HepG2 (cell line): ENCODE measurements around the gene TUBB. TPM values are rescaled to one million over a fixed set of nuclear protein-coding genes. Genes with fewer than 3 reads are reported as not detected.

Experiments used
- AGO2 ChIP-seq: fragments of 200-400 bp; formaldehyde crosslinking; optimal IDR thresholded peaks from 2 replicates; pipeline ENCODE3; 2017; ENCODE audit warnings: mild to moderate bottlenecking, low read depth, low read length, moderate library complexity
- DBP ChIP-seq: sonication (generic); formaldehyde crosslinking; IDR thresholded peaks from 2 replicates; pipeline ENCODE4 v1.4.0; 2020; ENCODE audit warnings: missing genetic modification reagents; ENCODE audit errors: not compliant biosample characterization
- ELK4 ChIP-seq: sonication (generic); formaldehyde crosslinking; IDR thresholded peaks from 2 replicates; pipeline ENCODE4 v1.9.0; 2021; ENCODE audit warnings: missing genetic modification reagents, borderline replicate concordance
- EP300 ChIP-seq, 3 experiments: sonication (generic) in 1 of 3; formaldehyde crosslinking in 1 of 3; IDR thresholded peaks; 2 replicates each; pipeline versions ENCODE4 v1.5.1 to v1.6.1; 2011 to 2020; ENCODE audit warnings: low read depth in 2 of 3, low read length in 2 of 3, borderline replicate concordance in 1 of 3, improper control_type of control experiment in 1 of 3, mild to moderate bottlenecking in 1 of 3, missing genetic modification reagents in 1 of 3, moderate library complexity in 1 of 3
- FOXA1 ChIP-seq, 2 experiments: fragments of 450-650 bp in 1 of 2; sonication (generic) in 1 of 2; formaldehyde crosslinking in 1 of 2; IDR thresholded peaks; 2 replicates each; pipeline versions ENCODE4 v1.4.0 to v1.6.1; 2016 to 2020; ENCODE audit warnings: missing genetic modification reagents in 1 of 2
- FOXJ3 ChIP-seq: sonication (generic); formaldehyde crosslinking; IDR thresholded peaks from 2 replicates; pipeline ENCODE4 v1.4.0; 2020; ENCODE audit warnings: missing genetic modification reagents, mild to moderate bottlenecking, borderline replicate concordance
- FOXO4 ChIP-seq: sonication (generic); formaldehyde crosslinking; conservative IDR thresholded peaks from 2 replicates; pipeline ENCODE4 v1.8.1; 2023; ENCODE audit warnings: missing genetic modification reagents
- HOXD1 ChIP-seq: sonication (generic); formaldehyde crosslinking; IDR thresholded peaks from 2 replicates; pipeline ENCODE4 v1.5.0; 2020; ENCODE audit warnings: missing genetic modification reagents
- ISX ChIP-seq: sonication (generic); formaldehyde crosslinking; conservative IDR thresholded peaks from 2 replicates; pipeline ENCODE4 v1.5.0; 2020; ENCODE audit warnings: missing genetic modification reagents
- KAT2B ChIP-seq: fragments of 150-350 bp; IDR thresholded peaks from 2 replicates; pipeline ENCODE4 v1.6.1; 2014; ENCODE audit warnings: low read depth, low read length, borderline replicate concordance
- NFKB2 ChIP-seq: sonication (generic); formaldehyde crosslinking; IDR thresholded peaks from 2 replicates; pipeline ENCODE4 v1.4.0; 2020; ENCODE audit warnings: missing genetic modification reagents, borderline replicate concordance
- NR1H2 ChIP-seq: sonication (generic); formaldehyde crosslinking; IDR thresholded peaks from 2 replicates; pipeline ENCODE4 v1.8.1; 2022; ENCODE audit warnings: low read depth, missing genetic modification reagents, borderline replicate concordance
- PHF8 ChIP-seq: sonication (generic); formaldehyde crosslinking; IDR thresholded peaks from 2 replicates; pipeline ENCODE4 v1.5.0; 2020; ENCODE audit warnings: missing genetic modification reagents
- POLR2A ChIP-seq, 2 experiments: IDR thresholded peaks; 2 replicates each; pipeline ENCODE4 v1.6.1; 2011; ENCODE audit warnings: low read depth in 2 of 2, low read length in 2 of 2, mild to moderate bottlenecking in 1 of 2, moderate library complexity in 1 of 2; ENCODE audit not compliant: insufficient read depth in 1 of 2
- RBM22 ChIP-seq: fragments of 200-400 bp; formaldehyde crosslinking; optimal IDR thresholded peaks from 2 replicates; pipeline ENCODE3; 2017; ENCODE audit warnings: mild to moderate bottlenecking, low read length, moderate library complexity
- TBX3 ChIP-seq: fragments of 450-650 bp; IDR thresholded peaks from 2 replicates; pipeline ENCODE4 v1.6.1; 2017; ENCODE audit warnings: antibody characterized with exemption, mild to moderate bottlenecking, inconsistent platforms, borderline replicate concordance
- ZKSCAN5 ChIP-seq: sonication (generic); formaldehyde crosslinking; IDR thresholded peaks from 2 replicates; pipeline ENCODE4 v1.5.1; 2020; ENCODE audit warnings: mild to moderate bottlenecking, missing genetic modification reagents
- ZNF138 ChIP-seq: sonication (generic); formaldehyde crosslinking; IDR thresholded peaks from 2 replicates; pipeline ENCODE4 v1.5.0; 2020; ENCODE audit warnings: mild to moderate bottlenecking, low read depth, missing genetic modification reagents
- ZNF256 ChIP-seq: sonication (generic); formaldehyde crosslinking; conservative IDR thresholded peaks from 2 replicates; pipeline ENCODE4 v1.4.0; 2020; ENCODE audit warnings: missing genetic modification reagents
- ZNF543 ChIP-seq: sonication (generic); formaldehyde crosslinking; IDR thresholded peaks from 2 replicates; pipeline ENCODE4 v1.4.0; 2020; ENCODE audit warnings: mild to moderate bottlenecking, missing genetic modification reagents
- ZNF616 ChIP-seq: sonication (generic); formaldehyde crosslinking; IDR thresholded peaks from 2 replicates; pipeline ENCODE4 v1.5.0; 2020; ENCODE audit warnings: low read depth, mild to moderate bottlenecking, missing genetic modification reagents
- ZNF773 ChIP-seq: sonication (generic); formaldehyde crosslinking; IDR thresholded peaks from 2 replicates; pipeline ENCODE4 v1.4.0; 2020; ENCODE audit warnings: missing genetic modification reagents, borderline replicate concordance
- ZSCAN12 ChIP-seq: sonication (generic); formaldehyde crosslinking; IDR thresholded peaks from 2 replicates; pipeline ENCODE4 v1.9.0; 2021; ENCODE audit warnings: mild to moderate bottlenecking, missing genetic modification reagents
- polyA plus RNA-seq, 8 experiments: library from polyadenylated mRNA; depleted of rRNA in 3 of 8; stranded (reverse) in 7 of 8; unstranded in 1 of 8; fragments of >200 nt; fragmentation: Illumina TruSeq in 4 of 8; extraction: Trizol in 4 of 8; gene quantifications; 2 replicates each; pipeline versions ENCODE4 v1.2.1 to v1.2.3, GENCODE V29; 2011 to 2016; ENCODE audit warnings: low read depth in 4 of 8, missing spikeins in 1 of 8, mixed read lengths in 1 of 8; ENCODE audit not compliant: insufficient read depth in 1 of 8
- total RNA-seq, 5 experiments: library from RNA; depleted of rRNA; stranded (reverse); fragments of >200 nt; fragmentation: Illumina TruSeq; extraction: Trizol; gene quantifications; 2 replicates each; pipeline ENCODE4 v1.2.3, GENCODE V29; 2016; ENCODE audit warnings: low read depth in 1 of 5
- TF ChIP-seq, protein P1 (sequence below): sonication (generic); formaldehyde crosslinking; IDR thresholded peaks from 2 replicates; pipeline ENCODE4 v1.5.0; 2020; ENCODE audit warnings: mild to moderate bottlenecking, missing genetic modification reagents

Gene TUBB
- total and polyA plus RNA-seq, 2 of the 13 experiments (the other 11 are each of a cell fraction or from before 2014, with no cell fraction given): 911 to 1,163 TPM

DNA sequence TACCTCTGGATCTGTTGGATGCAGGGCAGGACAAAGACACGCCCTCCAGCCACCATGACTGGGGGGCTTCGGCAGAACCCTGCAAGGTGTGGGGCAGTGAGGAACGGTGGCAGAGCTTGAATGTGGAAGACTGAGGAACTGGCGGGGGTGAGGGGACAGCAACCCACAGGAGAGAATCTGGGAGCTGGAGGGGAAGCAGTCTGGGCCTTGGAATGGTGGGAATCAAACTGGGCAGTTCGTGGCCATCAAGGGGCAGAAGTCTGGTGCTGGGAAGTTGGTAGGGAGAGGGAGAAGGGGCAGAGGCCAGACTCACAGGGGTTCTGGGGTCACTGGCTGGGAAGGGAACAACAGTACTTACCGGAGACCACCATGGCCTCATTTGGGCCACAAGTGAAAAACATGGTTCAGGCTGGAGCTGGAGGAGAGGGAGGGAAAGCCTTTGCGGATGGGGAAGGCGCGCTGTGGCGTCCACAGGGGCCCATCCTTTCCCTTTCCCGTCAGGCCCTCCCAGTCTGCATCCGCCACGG, 21.7 kb downstream of the TUBB start (continued):
- TF ChIP-seq, protein P1, sequence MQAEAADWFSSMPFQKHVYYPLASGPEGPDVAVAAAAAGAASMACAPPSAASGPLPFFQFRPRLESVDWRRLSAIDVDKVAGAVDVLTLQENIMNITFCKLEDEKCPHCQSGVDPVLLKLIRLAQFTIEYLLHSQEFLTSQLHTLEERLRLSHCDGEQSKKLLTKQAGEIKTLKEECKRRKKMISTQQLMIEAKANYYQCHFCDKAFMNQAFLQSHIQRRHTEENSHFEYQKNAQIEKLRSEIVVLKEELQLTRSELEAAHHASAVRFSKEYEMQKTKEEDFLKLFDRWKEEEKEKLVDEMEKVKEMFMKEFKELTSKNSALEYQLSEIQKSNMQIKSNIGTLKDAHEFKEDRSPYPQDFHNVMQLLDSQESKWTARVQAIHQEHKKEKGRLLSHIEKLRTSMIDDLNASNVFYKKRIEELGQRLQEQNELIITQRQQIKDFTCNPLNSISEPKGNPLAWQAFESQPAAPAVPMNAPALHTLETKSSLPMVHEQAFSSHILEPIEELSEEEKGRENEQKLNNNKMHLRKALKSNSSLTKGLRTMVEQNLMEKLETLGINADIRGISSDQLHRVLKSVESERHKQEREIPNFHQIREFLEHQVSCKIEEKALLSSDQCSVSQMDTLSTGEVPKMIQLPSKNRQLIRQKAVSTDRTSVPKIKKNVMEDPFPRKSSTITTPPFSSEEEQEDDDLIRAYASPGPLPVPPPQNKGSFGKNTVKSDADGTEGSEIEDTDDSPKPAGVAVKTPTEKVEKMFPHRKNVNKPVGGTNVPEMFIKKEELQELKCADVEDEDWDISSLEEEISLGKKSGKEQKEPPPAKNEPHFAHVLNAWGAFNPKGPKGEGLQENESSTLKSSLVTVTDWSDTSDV: no peak
- TF ChIP-seq KAT2B: no peak
- peak; percentile 65; the same call in 1 of the 2 replicates for TF ChIP-seq NFKB2 (CRISPR knock-in tag)
- peak; percentile 65 for TF ChIP-seq ELK4 (CRISPR knock-in tag)
- no peak for TF ChIP-seq ZNF543 (CRISPR knock-in tag)
- 0 out of 2 replicates have a peak, but pooled peaks have one; percentile 26 for TF ChIP-seq ZNF256
- peak; percentile 17; the same call in 1 of the 2 replicates for TF ChIP-seq FOXJ3 (CRISPR knock-in tag)
- no peak for TF ChIP-seq FOXA1 (IDR thresholded peaks at IDR 0.05)
- peak; percentile 4; the same call in 1 of the 2 replicates for TF ChIP-seq FOXA1 (CRISPR knock-in tag; IDR thresholded peaks at IDR 0.05)
- TF ChIP-seq RBM22: peak; percentile 32
- TF ChIP-seq EP300 (IDR thresholded peaks at IDR 0.05; ENCODE audit: low read depth in 2 of 2, low read length in 2 of 2): no peak
- no peak for TF ChIP-seq EP300 (CRISPR knock-in tag; IDR thresholded peaks at IDR 0.05; ENCODE audit: borderline replicate concordance)
- peak; percentile 85; the same call in 1 of the 2 replicates for TF ChIP-seq FOXO4
- peak; percentile 68; the same call in 1 of the 2 replicates for TF ChIP-seq ZNF773 (CRISPR knock-in tag)
- peak; percentile 68; the same call in 1 of the 2 replicates for TF ChIP-seq ZNF138 (CRISPR knock-in tag)
- no peak for TF ChIP-seq AGO2
- no peak for TF ChIP-seq PHF8 (CRISPR knock-in tag)
- TF ChIP-seq NR1H2 (CRISPR knock-in tag): peak; percentile 34; the same call in 1 of the 2 replicates
- 0 out of 2 replicates have a peak, but pooled peaks have one; percentile 34 for TF ChIP-seq ZSCAN12 (CRISPR knock-in tag)
- TF ChIP-seq ZNF616 (CRISPR knock-in tag): 0 out of 2 replicates have a peak, but pooled peaks have one; percentile 5
- TF ChIP-seq POLR2A (IDR thresholded peaks at IDR 0.05; ENCODE audit: insufficient read depth in 1 of 2, low read depth in 2 of 2, low read length in 2 of 2): peak in 1 of 2 experiments; percentile 85; a peak in 1 of 4 replicates
- TF ChIP-seq DBP (CRISPR knock-in tag): peak; percentile 33
- peak; percentile 58; the same call in 1 of the 2 replicates for TF ChIP-seq ISX
- no peak for TF ChIP-seq TBX3
- peak; percentile 6; the same call in 1 of the 2 replicates for TF ChIP-seq ZKSCAN5 (CRISPR knock-in tag)
- peak; percentile 72 for TF ChIP-seq HOXD1 (CRISPR knock-in tag)
